Nephron (organoid): ENCODE measurements around the gene ZNF761.
A peak's percentile ranks its signal among the peaks of the same experiment; 100 is the strongest.
"Not testable (repeated sequence)": the region's sequence is repeated elsewhere in the genome, so short reads cannot be mapped to it uniquely, and the experiment has no call there.

Source experiments
- H3K27ac Mint-ChIP-seq, 3 experiments: 2 replicates each; pipeline ENCODE4 v1.8.0; 2020; ENCODE audit warnings: mixed read lengths in 3 of 3, mild to moderate bottlenecking in 2 of 3, moderate library complexity in 1 of 3
- H3K27me3 Mint-ChIP-seq: 2 replicates; pipeline ENCODE4 v1.8.0; 2021; ENCODE audit warnings: low read depth, mild to moderate bottlenecking, moderate library complexity, mixed read lengths
- H3K36me3 Mint-ChIP-seq: 2 replicates; pipeline ENCODE4 v1.8.0; 2020; ENCODE audit warnings: low read depth, mixed read lengths
- H3K4me1 Mint-ChIP-seq: 2 replicates; pipeline ENCODE4 v1.8.0; 2020; ENCODE audit warnings: mixed read lengths
- H3K4me3 Mint-ChIP-seq, 3 experiments: 2 replicates each; pipeline ENCODE4 v1.8.0; 2020; ENCODE audit warnings: mild to moderate bottlenecking in 3 of 3, mixed read lengths in 3 of 3, moderate library complexity in 2 of 3
- H3K9me3 Mint-ChIP-seq: 2 replicates; pipeline ENCODE4 v1.8.0; 2020; ENCODE audit warnings: mixed read lengths
- CTCF ChIP-seq, 3 experiments: fragments of 200-600 bp; sonication (generic); IDR thresholded peaks; one replicate each; pipeline ENCODE4 v1.5.0; 2021; ENCODE audit warnings: antibody characterized with exemption in 3 of 3; ENCODE audit not compliant: unreplicated experiment in 3 of 3

ZNF761 gene

GRCh38 chr19:53455828-53456227 lies 24.0 kb downstream of the ZNF761 start:
- peaks cover 91% of the 10 kb centered on the region for H3K36me3 Mint-ChIP-seq
- no peak for TF ChIP-seq CTCF (IDR thresholded peaks at IDR 0.05; ENCODE audit: unreplicated experiment in 3 of 3)

GRCh38 chr19:53460131-53460721 lies 28.4 kb downstream of the ZNF761 start:
- H3K27me3 Mint-ChIP-seq, H3K27ac Mint-ChIP-seq, H3K4me3 Mint-ChIP-seq, H3K4me1 Mint-ChIP-seq: not testable (repeated sequence)
- Mint-ChIP-seq H3K36me3 (peaks cover 59% of the 10 kb centered on the region), H3K9me3 (peaks cover 51% of the 10 kb centered on the region)

More at GRCh38 chr19:53455828-53456227, 24.0 kb downstream of the ZNF761 start:
- peaks cover 50% of the 10 kb centered on the region for H3K9me3 Mint-ChIP-seq
- H3K4me1 Mint-ChIP-seq: no peaks in the 10 kb centered on the region
- no peaks in the 10 kb centered on the region for H3K27me3 Mint-ChIP-seq
- H3K4me3 Mint-ChIP-seq: no peak overlapping the region
- no peak overlapping the region for H3K27ac Mint-ChIP-seq

GRCh38 chr19:53461866-53462265 lies 30.1 kb downstream of the ZNF761 start:
- no peak for TF ChIP-seq CTCF (IDR thresholded peaks at IDR 0.05; ENCODE audit: unreplicated experiment in 3 of 3)
- Mint-ChIP-seq H3K9me3 (peaks cover 35% of the 10 kb centered on the region), H3K27me3 (no peaks in the 10 kb centered on the region), H3K4me1 (no peaks in the 10 kb centered on the region), H3K36me3 (peaks cover 42% of the 10 kb centered on the region), H3K4me3 (no peak overlapping the region), H3K27ac (no peak overlapping the region)

- Mint-ChIP-seq H3K27me3 (no peaks in the 10 kb centered on the region), H3K36me3 (peaks cover 32% of the 10 kb centered on the region), H3K9me3 (peaks cover 28% of the 10 kb centered on the region), H3K4me1 (peaks cover 2% of the 10 kb centered on the region), H3K27ac (no peak overlapping the region), H3K4me3 (no peak overlapping the region)
- TF ChIP-seq CTCF (IDR thresholded peaks at IDR 0.05; ENCODE audit: unreplicated experiment in 3 of 3): no peak
Observed at GRCh38 chr19:53462861-53463260, 31.1 kb downstream of the ZNF761 start.

- peaks cover 6% of the 10 kb centered on the region for H3K4me1 Mint-ChIP-seq
- peaks cover 28% of the 10 kb centered on the region for H3K36me3 Mint-ChIP-seq
- H3K4me3 Mint-ChIP-seq: no peak overlapping the region
- no peak overlapping the region for H3K27ac Mint-ChIP-seq
- H3K27me3 Mint-ChIP-seq: no peaks in the 10 kb centered on the region
- TF ChIP-seq CTCF (IDR thresholded peaks at IDR 0.05; ENCODE audit: unreplicated experiment in 3 of 3): no peak
- peaks cover 25% of the 10 kb centered on the region for H3K9me3 Mint-ChIP-seq
Observed at GRCh38 chr19:53463263-53463662, 31.5 kb downstream of the ZNF761 start.

- TF ChIP-seq CTCF (IDR thresholded peaks at IDR 0.05; ENCODE audit: unreplicated experiment in 3 of 3): no peak
- no peaks in the 10 kb centered on the region for H3K27me3 Mint-ChIP-seq
- peaks cover 14% of the 10 kb centered on the region for H3K36me3 Mint-ChIP-seq
- peak overlapping the region; percentile 96 to 99 (median 97) for H3K4me3 Mint-ChIP-seq
- peaks cover 10% of the 10 kb centered on the region for H3K9me3 Mint-ChIP-seq
- H3K27ac Mint-ChIP-seq: peak overlapping the region; percentile 75 to 97 (median 92)
- peaks cover 24% of the 10 kb centered on the region for H3K4me1 Mint-ChIP-seq
Observed at GRCh38 chr19:53466726-53467484, 35.1 kb downstream of the ZNF761 start.
